BJ (cell line): ENCODE data around the gene RBM46. TPM values are rescaled to one million over a fixed set of nuclear protein-coding genes. Genes with fewer than 3 reads are reported as not detected.
A peak's percentile ranks its signal among the peaks of the same experiment; 100 is the strongest.

Experiments
- CTCF ChIA-PET: fragments of 350-600 bp; formaldehyde crosslinking; extraction: SDS; loops from one replicate; lab custom pipeline; 2021; ENCODE audit warnings: antibody characterized with exemption, inconsistent platforms; lab: Yijun Ruan, JAX
- POLR2A ChIA-PET: fragments of 300-600 bp; sonication (Branson Sonifier 250); formaldehyde crosslinking; extraction: SDS; loops from one replicate; lab custom pipeline; 2021; ENCODE audit warnings: antibody characterized with exemption; lab: Charles Lee
- DNase-seq: peaks from one replicate; pipeline ENCODE4 v3.0.0-alpha.2; 2011; ENCODE audit warnings: low read depth
- H3K27me3 ChIP-seq: 2 replicates; pipeline ENCODE4 v1.6.0; 2011; ENCODE audit warnings: low read length; ENCODE audit not compliant: control insufficient read depth, insufficient read depth
- H3K36me3 ChIP-seq: 2 replicates; pipeline ENCODE4 v1.5.1; 2011; ENCODE audit warnings: low read length; ENCODE audit not compliant: control insufficient read depth, insufficient read depth
- H3K4me3 ChIP-seq: 2 replicates; pipeline ENCODE4 v1.5.1; 2011; ENCODE audit warnings: low read depth, mild to moderate bottlenecking, control low read depth, low read length
- polyA plus RNA-seq: library from polyadenylated mRNA; depleted of rRNA; stranded (reverse); fragments of >200 nt; gene quantifications from 2 replicates; pipeline ENCODE4 v1.2.3, GENCODE V29; 2011
- TF ChIP-seq, protein P1 (sequence below): IDR thresholded peaks from 2 replicates; pipeline ENCODE4 v1.5.1; 2011; ENCODE audit warnings: low read depth, mild to moderate bottlenecking, control low read depth, inconsistent platforms, low read length, moderate library complexity; ENCODE audit not compliant: insufficient read depth

Gene RBM46
- polyA plus RNA-seq, 1 experiment: not detected

DNA sequence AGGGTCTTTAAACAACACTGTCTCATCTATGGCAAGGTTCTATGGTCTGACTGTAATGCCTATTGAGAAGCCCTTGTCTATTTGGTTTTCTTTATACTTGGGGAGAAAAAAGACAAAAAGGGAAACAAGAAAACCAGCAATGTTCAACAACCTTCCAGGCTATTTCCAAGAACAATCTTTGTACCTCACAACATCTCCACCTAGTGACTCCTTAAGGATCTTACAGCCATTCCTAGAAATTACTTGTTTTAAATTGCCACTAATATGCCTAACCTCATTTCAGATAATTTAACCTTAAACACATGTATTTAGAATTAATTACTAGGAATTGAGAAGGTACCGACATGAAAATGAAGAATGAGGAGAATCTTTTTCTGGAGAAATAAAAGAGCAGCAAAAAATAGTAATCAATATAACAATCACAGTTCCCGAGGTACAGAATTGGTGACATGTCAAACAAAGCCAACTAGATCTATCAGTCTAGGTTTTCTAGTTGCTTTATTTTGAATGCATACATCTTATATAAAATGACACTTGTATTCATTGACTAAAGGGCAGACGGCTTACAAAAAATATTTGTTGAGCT lies 1.6 kb upstream of the RBM46 start:
- Histone ChIP-seq H3K27me3 (no peaks in the 10 kb centered on the region), H3K36me3 (no peaks in the 10 kb centered on the region), H3K4me3 (no peak overlapping the region)
- no peak for DNase-seq
- TF ChIP-seq, protein P1, sequence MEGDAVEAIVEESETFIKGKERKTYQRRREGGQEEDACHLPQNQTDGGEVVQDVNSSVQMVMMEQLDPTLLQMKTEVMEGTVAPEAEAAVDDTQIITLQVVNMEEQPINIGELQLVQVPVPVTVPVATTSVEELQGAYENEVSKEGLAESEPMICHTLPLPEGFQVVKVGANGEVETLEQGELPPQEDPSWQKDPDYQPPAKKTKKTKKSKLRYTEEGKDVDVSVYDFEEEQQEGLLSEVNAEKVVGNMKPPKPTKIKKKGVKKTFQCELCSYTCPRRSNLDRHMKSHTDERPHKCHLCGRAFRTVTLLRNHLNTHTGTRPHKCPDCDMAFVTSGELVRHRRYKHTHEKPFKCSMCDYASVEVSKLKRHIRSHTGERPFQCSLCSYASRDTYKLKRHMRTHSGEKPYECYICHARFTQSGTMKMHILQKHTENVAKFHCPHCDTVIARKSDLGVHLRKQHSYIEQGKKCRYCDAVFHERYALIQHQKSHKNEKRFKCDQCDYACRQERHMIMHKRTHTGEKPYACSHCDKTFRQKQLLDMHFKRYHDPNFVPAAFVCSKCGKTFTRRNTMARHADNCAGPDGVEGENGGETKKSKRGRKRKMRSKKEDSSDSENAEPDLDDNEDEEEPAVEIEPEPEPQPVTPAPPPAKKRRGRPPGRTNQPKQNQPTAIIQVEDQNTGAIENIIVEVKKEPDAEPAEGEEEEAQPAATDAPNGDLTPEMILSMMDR: peak; percentile 66
- ChIA-PET POLR2A (no interaction called here), CTCF (interaction anchor here (1.2 to 3.7 kb wide), 5 partner anchors 21 to 228 kb away, joined by 3 to 12 read pairs (median 5); no protein-coding TSS in a partner anchor)

DNA sequence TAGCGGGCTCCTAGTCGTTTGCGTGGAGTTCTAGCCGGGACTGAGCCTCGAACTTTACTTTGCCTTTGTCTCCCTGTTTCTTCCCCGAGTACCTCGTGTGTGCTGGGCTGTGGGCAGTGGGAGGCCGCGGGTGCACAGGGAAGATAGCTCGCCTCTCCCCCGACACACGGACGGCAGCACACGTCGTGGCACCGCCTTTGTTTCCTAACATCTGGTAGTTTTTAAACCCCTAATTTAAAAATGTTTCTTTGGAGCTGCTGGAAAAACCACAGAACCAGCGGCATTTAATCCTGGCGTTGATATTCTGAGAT lies 866 bp downstream of the RBM46 start:
- no peak overlapping the region for H3K4me3 ChIP-seq
- DNase-seq: no peak
- ChIA-PET CTCF (interaction anchor here (1.1 kb wide), 1 partner anchor 222 kb away, joined by 3 read pairs; no protein-coding TSS in a partner anchor), POLR2A (no interaction called here)
- H3K36me3 ChIP-seq: no peaks in the 10 kb centered on the region
- no peaks in the 10 kb centered on the region for H3K27me3 ChIP-seq
- TF ChIP-seq, protein P1: no peak

DNA sequence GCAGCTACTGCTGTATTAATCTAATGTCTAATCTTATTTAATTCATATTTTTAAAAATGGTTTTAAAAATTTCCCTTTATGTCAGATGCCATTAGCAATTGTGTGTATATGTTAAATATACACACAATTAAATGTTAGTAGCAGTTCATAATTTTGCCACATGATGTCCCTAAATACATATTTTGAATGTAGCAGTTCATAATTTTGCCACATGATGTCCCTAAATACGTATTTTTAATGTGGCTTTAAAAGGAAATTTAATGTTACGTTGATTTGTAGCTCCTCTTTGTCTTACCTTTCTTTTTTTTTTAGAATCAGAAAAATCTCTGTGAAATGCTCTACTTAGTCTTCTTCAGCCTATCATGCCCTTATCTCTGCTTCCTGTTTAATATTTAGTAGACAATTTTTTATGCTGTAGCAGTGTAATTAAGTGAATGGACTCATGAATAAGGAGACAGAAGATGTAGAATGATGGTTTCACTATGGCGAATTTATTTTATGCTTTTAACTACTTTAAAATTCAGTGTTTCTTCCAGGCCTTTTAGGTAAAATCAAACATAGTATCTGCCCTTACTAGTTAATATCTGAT lies 26.1 kb downstream of the RBM46 start:
- ChIA-PET POLR2A (no interaction called here), CTCF (interaction anchor here (0.6 to 8.2 kb wide), 12 partner anchors 9 to 594 kb away, joined by 3 to 89 read pairs (median 6); no protein-coding TSS in a partner anchor)
- TF ChIP-seq, protein P1: peak; percentile 60
- DNase-seq: no peak
- no peak overlapping the region for H3K4me3 ChIP-seq
- H3K36me3 ChIP-seq: no peaks in the 10 kb centered on the region
- H3K27me3 ChIP-seq: no peaks in the 10 kb centered on the region

DNA sequence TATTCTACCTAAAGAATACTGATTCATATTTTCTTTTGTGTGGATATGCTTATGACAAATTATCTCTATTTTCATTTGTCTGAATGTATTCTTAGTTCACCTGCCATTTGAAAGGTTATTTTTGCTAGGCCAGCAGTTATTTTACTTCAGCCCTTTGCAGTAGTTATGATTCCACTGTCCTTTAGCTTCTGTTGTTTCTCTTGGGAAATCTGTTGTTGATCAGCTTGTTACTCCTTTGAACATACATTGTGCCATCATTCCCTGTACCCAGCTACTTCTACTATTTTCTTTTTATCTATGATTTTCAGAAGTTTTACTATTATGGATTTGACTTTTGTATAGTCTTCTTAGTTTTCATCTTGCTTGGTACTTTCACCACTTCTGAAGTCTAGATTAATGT lies 37.2 kb downstream of the RBM46 start:
- Histone ChIP-seq H3K36me3 (no peaks in the 10 kb centered on the region), H3K27me3 (no peaks in the 10 kb centered on the region), H3K4me3 (no peak overlapping the region)
- CTCF ChIA-PET: no interaction called here
- POLR2A ChIA-PET: no interaction called here
- no peak for DNase-seq
- TF ChIP-seq, protein P1: no peak

DNA sequence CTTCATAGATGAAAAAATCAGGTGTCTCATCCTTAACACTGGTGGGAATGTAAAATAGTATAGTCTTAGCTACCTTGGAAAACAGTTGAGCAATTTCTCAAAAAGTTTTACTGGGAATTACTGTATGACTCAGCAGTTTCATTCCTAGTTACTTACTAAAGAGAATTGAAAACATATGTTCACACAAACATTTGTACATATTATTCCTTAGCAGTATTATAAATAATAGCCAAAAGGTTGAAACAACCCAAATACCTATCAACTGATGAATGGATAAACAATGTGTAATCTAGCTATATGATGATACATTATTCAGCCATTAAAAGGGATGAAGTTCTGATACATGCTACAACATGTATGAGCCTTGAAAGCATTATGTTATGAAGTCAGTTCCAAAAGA lies 41.7 kb downstream of the RBM46 start:
- Histone ChIP-seq H3K36me3 (no peaks in the 10 kb centered on the region), H3K4me3 (no peak overlapping the region), H3K27me3 (no peaks in the 10 kb centered on the region)
- TF ChIP-seq, protein P1: no peak
- CTCF ChIA-PET: interaction anchor here (1.7 kb wide), 1 partner anchor 88 kb away, joined by 6 read pairs; no protein-coding TSS in a partner anchor
- POLR2A ChIA-PET: no interaction called here
- peak; percentile 79 for DNase-seq
